HCT116 (cell line): Measurements from ENCODE around the gene PRKG1. TPM values are rescaled to one million over a fixed set of nuclear protein-coding genes. Genes with fewer than 3 reads are reported as not detected.

ENCODE experiments used
- ATAC-seq: fragments of 200-7000 bp; cut with Tn5 transposase; 2 replicates; pipeline ENCODE4 v1.9.1; 2020; ENCODE audit warnings: mild to moderate bottlenecking, moderate library complexity
- BruUV-seq: library from RNA; stranded (reverse); fragments of 400-500 nt; replicated peaks from 2 replicates; lab custom pipeline; 2021; lab: Mats Ljungman, UMichigan
- CTCF ChIA-PET: fragments of 300-600 bp; sonication (Branson Sonifier 250); formaldehyde crosslinking; loops from one replicate; lab custom pipeline; 2021; ENCODE audit warnings: antibody characterized with exemption; lab: Charles Lee
- POLR2A ChIA-PET: fragments of 300-600, 350-600 bp; sonication (Branson Sonifier 250); formaldehyde crosslinking; loops from one replicate; lab custom pipeline; 2021; ENCODE audit warnings: antibody characterized with exemption; lab: Charles Lee
- RAD21 ChIA-PET, 2 experiments: fragments of 300-600 bp; sonication (Branson Sonifier 250); formaldehyde crosslinking; loops; one replicate each; lab custom pipeline; 2023; ENCODE audit warnings: low total read pairs in 2 of 2; ENCODE audit not compliant: uncharacterized antibody in 2 of 2, unreplicated experiment in 2 of 2, low non-redundant PET in 1 of 2; lab: Charles Lee
- DNase-seq: peaks from one replicate; pipeline ENCODE4 v3.0.0-alpha.2; 2010; ENCODE audit warnings: low read depth, low spot score
- H2AFZ ChIP-seq: fragments of 200-600 bp; shearing (Covaris generic), sonication (generic); 2 replicates; pipeline ENCODE4 v1.6.1; 2017; ENCODE audit warnings: low read depth, mixed run types, mixed read lengths, antibody characterized with exemption, low read length; ENCODE audit not compliant: poor library complexity, severe bottlenecking
- H3K27ac ChIP-seq: 2 replicates; pipeline ENCODE4 v1.5.1; 2012; ENCODE audit warnings: low read depth, low read length
- H3K27me3 ChIP-seq: fragments of 200-600 bp; sonication (generic); 2 replicates; pipeline ENCODE4 v1.6.1; 2016; ENCODE audit warnings: mixed run types, low read length, mixed read lengths; ENCODE audit not compliant: insufficient read depth
- H3K36me3 ChIP-seq, 2 experiments: fragments of 200-500 bp in 1 of 2; fragments of 200-600 bp in 1 of 2; sonication (Bioruptor generic) in 1 of 2; sonication (generic) in 1 of 2; 2 replicates each; pipeline versions ENCODE4 v1.5.1 to v1.6.1; 2014 to 2016; ENCODE audit warnings: low read length in 2 of 2, inconsistent platforms in 1 of 2, mixed read lengths in 1 of 2, mixed run types in 1 of 2; ENCODE audit not compliant: insufficient read depth in 2 of 2, control insufficient read depth in 1 of 2
- H3K4me1 ChIP-seq, 2 experiments: fragments of 200-600 bp in 1 of 2; sonication (generic) in 1 of 2; 2 replicates each; pipeline versions ENCODE4 v1.5.1 to v1.6.1; 2012 to 2017; ENCODE audit warnings: low read length in 2 of 2, inconsistent platforms in 1 of 2, mild to moderate bottlenecking in 1 of 2, mixed read lengths in 1 of 2, mixed run types in 1 of 2, moderate library complexity in 1 of 2; ENCODE audit not compliant: insufficient read depth in 2 of 2, control insufficient read depth in 1 of 2
- H3K4me2 ChIP-seq: fragments of 200-600 bp; sonication (generic); 2 replicates; pipeline ENCODE4 v1.6.1; 2017; ENCODE audit warnings: mixed run types, low read length, mixed read lengths
- H3K4me3 ChIP-seq, 2 experiments: fragments of 200-600 bp in 1 of 2; sonication (generic) in 1 of 2; replicated peaks in 1 of 2; 2 replicates each; pipeline ENCODE4 v1.5.1; 2011 to 2016; ENCODE audit warnings: low read length in 2 of 2, control low read depth in 1 of 2, low read depth in 1 of 2, mild to moderate bottlenecking in 1 of 2, mixed read lengths in 1 of 2, mixed run types in 1 of 2
- H3K79me2 ChIP-seq: fragments of 200-600 bp; sonication (generic); 2 replicates; pipeline ENCODE4 v1.6.1; 2017; ENCODE audit warnings: mild to moderate bottlenecking, mixed run types, low read length, moderate library complexity, mixed read lengths; ENCODE audit not compliant: insufficient read depth
- H3K9ac ChIP-seq: fragments of 200-600 bp; sonication (generic); 2 replicates; pipeline ENCODE4 v1.6.1; 2016; ENCODE audit warnings: low read length, mixed read lengths
- H3K9me2 ChIP-seq: fragments of 200-600 bp; sonication (generic), shearing (Covaris generic); 2 replicates; pipeline ENCODE4 v1.6.1; 2017; ENCODE audit warnings: mixed run types, mild to moderate bottlenecking, moderate library complexity; ENCODE audit not compliant: insufficient read depth
- H3K9me3 ChIP-seq, 2 experiments: fragments of 200-500 bp in 1 of 2; fragments of 200-600 bp in 1 of 2; sonication (Bioruptor generic) in 1 of 2; sonication (generic) in 1 of 2; 2 replicates each; pipeline ENCODE4 v1.6.1; 2014 to 2017; ENCODE audit warnings: low read length in 2 of 2, mixed read lengths in 2 of 2, inconsistent platforms in 1 of 2, low read depth in 1 of 2, mild to moderate bottlenecking in 1 of 2, mixed run types in 1 of 2, moderate library complexity in 1 of 2; ENCODE audit not compliant: control insufficient read depth in 1 of 2, insufficient read depth in 1 of 2
- H4K20me1 ChIP-seq: fragments of 200-600 bp; sonication (generic), shearing (Covaris generic); 2 replicates; pipeline ENCODE4 v1.6.1; 2017; ENCODE audit warnings: mixed run types, mild to moderate bottlenecking, moderate library complexity; ENCODE audit not compliant: insufficient read depth
- ATF3 ChIP-seq: IDR thresholded peaks from 2 replicates; pipeline ENCODE4 v1.6.1; 2012
- CBX3 ChIP-seq: IDR thresholded peaks from 2 replicates; pipeline ENCODE4 v1.6.1; 2012; ENCODE audit warnings: low read depth
- FOSL1 ChIP-seq: IDR thresholded peaks from 2 replicates; pipeline ENCODE4 v1.6.1; 2012; ENCODE audit warnings: low read depth
- JUND ChIP-seq: IDR thresholded peaks from 2 replicates; pipeline ENCODE4 v1.6.1; 2012
- MAX ChIP-seq: IDR thresholded peaks from 2 replicates; pipeline ENCODE4 v1.6.1; 2012
- RAD21 ChIP-seq: IDR thresholded peaks from 2 replicates; pipeline ENCODE4 v1.6.1; 2012; ENCODE audit warnings: low read depth, mild to moderate bottlenecking
- SP1 ChIP-seq: IDR thresholded peaks from 2 replicates; pipeline ENCODE4 v1.6.1; 2012; ENCODE audit warnings: low read depth
- TCF7L2 ChIP-seq: IDR thresholded peaks from 2 replicates; pipeline ENCODE4 v1.7.0; 2011; ENCODE audit warnings: borderline replicate concordance, inconsistent platforms; ENCODE audit not compliant: insufficient read depth, insufficient read length; ENCODE audit errors: extremely low read depth
- YY1 ChIP-seq: IDR thresholded peaks from 2 replicates; pipeline ENCODE4 v1.6.1; 2011; ENCODE audit warnings: low read length, low read depth, moderate library complexity, mild to moderate bottlenecking; ENCODE audit not compliant: insufficient replicate concordance; ENCODE audit errors: extremely low read depth
- ZNF274 ChIP-seq: fragments of 200-500 bp; sonication (Bioruptor generic); IDR thresholded peaks from 2 replicates; pipeline ENCODE4 v1.6.1; 2014; ENCODE audit warnings: mild to moderate bottlenecking, low read depth, low read length, inconsistent platforms
- intact Hi-C: fragments of 100-400 bp; cut with micrococcal nuclease; formaldehyde crosslinking; loops from 2 replicates; pipeline ENCODE4 v1.10.0; 2022
- total RNA-seq: library from RNA; stranded (reverse); gene quantifications from one replicate; pipeline ENCODE4 v1.2.1, GENCODE V29; 2021; ENCODE audit not compliant: unreplicated experiment

The PRKG1 gene
- total RNA-seq, 1 experiment from 2014 or later, result 1.4 TPM

GRCh38 chr10:51318399-51319172, 244.3 kb downstream of the PRKG1 start (continued):
- TF ChIP-seq FOSL1 (no peak), SP1 (no peak), MAX (no peak), CBX3 (no peak)

- Histone ChIP-seq H3K4me3 (no peak overlapping the region), H3K4me2 (no peak overlapping the region), H3K9me2 (no peaks in the 10 kb centered on the region), H3K9ac (no peak overlapping the region), H3K9me3 (no peaks in the 10 kb centered on the region), H2AFZ (no peak overlapping the region), H4K20me1 (no peaks in the 10 kb centered on the region), H3K4me1 (no peaks in the 10 kb centered on the region), H3K27ac (no peak overlapping the region), H3K36me3 (no peaks in the 10 kb centered on the region), H3K27me3 (0 out of 2 replicates have a peak, but pooled peaks cover 22% of the 10 kb centered on the region), H3K79me2 (no peaks in the 10 kb centered on the region)
- intact Hi-C loops, result no loop called here
- POLR2A ChIA-PET, result no interaction called here
- TF ChIP-seq YY1 (no peak), JUND (no peak), TCF7L2 (no peak), RAD21 (no peak), ATF3 (no peak), ZNF274 (no peak)
- ATAC-seq (no peak), DNase-seq (no peak)
- RAD21 ChIA-PET, result no interaction called here
- CTCF ChIA-PET, result no interaction called here
- BruUV-seq, result no TSS peak
Observed at GRCh38 chr10:51319173-51319435, 244.8 kb downstream of the PRKG1 start.
